DOHH2 (cell line): ENCODE results near the gene KAT6B.

Experiments
- EZH2phosphoT487 ChIP-seq: fragments of 200-600 bp; sonication (generic); IDR thresholded peaks from 2 replicates; pipeline ENCODE4 v1.6.1; 2017; ENCODE audit warnings: borderline replicate concordance, mild to moderate bottlenecking, antibody characterized with exemption, low read length, moderate library complexity, mixed read lengths
- TF ChIP-seq, protein P1 (sequence below): fragments of 200-600 bp; sonication (generic); IDR thresholded peaks from one replicate; pipeline ENCODE4 v1.5.1; 2014; ENCODE audit warnings: antibody characterized with exemption, mild to moderate bottlenecking, low read depth, low read length; ENCODE audit not compliant: poor library complexity, severe bottlenecking

DNA sequence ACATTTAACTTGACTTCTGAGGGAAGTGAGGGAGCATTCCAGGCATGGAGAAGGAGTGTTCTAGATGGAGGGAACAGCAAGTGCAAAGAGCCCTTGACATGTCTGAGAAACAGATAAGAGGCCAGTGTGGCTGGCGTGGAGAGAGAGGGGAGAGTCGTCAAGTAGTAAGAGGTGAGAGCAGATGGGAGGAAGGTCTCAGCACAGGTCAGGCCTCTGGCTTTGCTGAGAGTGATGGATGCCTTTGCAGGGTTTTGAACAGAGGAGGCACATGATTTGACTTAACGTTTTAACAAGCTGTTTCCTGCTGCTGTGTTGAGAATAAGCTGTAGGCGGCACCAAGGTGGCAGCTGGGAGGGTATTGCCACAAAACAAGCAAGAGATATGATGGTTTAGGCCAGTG lies 97.2 kb downstream of the KAT6B start:
- TF ChIP-seq, protein P1, sequence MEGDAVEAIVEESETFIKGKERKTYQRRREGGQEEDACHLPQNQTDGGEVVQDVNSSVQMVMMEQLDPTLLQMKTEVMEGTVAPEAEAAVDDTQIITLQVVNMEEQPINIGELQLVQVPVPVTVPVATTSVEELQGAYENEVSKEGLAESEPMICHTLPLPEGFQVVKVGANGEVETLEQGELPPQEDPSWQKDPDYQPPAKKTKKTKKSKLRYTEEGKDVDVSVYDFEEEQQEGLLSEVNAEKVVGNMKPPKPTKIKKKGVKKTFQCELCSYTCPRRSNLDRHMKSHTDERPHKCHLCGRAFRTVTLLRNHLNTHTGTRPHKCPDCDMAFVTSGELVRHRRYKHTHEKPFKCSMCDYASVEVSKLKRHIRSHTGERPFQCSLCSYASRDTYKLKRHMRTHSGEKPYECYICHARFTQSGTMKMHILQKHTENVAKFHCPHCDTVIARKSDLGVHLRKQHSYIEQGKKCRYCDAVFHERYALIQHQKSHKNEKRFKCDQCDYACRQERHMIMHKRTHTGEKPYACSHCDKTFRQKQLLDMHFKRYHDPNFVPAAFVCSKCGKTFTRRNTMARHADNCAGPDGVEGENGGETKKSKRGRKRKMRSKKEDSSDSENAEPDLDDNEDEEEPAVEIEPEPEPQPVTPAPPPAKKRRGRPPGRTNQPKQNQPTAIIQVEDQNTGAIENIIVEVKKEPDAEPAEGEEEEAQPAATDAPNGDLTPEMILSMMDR, result no peak
- TF ChIP-seq EZH2phosphoT487, result no peak
